Frontal cortex (tissue), 4 donors: Measurements from ENCODE around the gene LMNA. TPM values are rescaled to one million over a fixed set of nuclear protein-coding genes. Genes with fewer than 3 reads are reported as not detected.
"Not testable (repeated sequence)": the region's sequence is repeated elsewhere in the genome, so short reads cannot be mapped to it uniquely, and the experiment has no call there.

Experiments
- DNase-seq, 2 donors: peaks; one replicate each; pipeline ENCODE4 v3.0.0; 2012; ENCODE audit warnings: low spot score in 2 of 2
- FAIRE-seq: peaks from 2 replicates; lab custom pipeline; 2012; peaks lifted over from hg19 to GRCh38; lab: Jason Lieb, UNC
- total RNA-seq: library from RNA; depleted of rRNA; stranded (reverse); fragments of >200 nt; gene quantifications from one replicate; pipeline ENCODE4 v1.2.3, GENCODE V29; 2014
- donor health status: control.
- donor health status: control.
- donor health status: control.

LMNA gene
- total RNA-seq, 1 donor from 2014 or later: 14.3 TPM

DNA sequence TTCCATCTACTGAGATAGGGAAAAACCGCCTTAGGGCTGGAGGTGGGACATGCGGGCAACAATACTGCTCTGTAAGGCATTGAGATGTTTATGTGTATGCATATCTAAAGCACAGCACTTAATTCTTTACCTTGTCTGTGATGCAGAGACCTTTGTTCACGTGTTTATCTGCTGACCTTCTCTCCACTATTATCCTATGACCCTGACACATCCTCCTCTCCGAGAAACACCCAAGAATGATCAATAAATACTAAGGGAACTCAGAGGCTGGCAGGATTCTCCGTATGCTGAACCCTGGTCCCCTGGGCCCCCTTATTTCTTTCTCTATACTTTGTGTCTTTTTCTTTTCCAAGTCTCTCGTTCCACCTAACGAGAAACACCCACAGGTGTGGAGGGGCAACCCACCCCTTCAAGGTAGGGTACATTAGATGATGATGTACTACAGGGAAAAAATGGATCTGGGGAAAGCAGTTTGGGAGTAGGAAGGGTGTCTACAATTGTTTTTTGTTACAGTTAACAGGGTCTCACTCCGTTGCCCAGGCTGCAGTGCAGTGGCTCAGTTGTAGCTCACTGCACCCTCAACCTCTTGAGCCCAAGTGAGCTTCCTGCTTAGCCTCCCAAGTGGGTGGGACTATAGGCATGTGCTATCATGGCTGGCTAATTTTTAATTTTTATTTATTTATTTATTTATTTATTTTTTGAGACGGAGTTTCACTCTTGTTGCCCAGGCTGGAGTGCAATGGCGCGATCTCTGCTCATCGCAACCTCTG is 67.7 kb downstream of the LMNA start:
- not testable (repeated sequence) for FAIRE-seq, DNase-seq

DNA sequence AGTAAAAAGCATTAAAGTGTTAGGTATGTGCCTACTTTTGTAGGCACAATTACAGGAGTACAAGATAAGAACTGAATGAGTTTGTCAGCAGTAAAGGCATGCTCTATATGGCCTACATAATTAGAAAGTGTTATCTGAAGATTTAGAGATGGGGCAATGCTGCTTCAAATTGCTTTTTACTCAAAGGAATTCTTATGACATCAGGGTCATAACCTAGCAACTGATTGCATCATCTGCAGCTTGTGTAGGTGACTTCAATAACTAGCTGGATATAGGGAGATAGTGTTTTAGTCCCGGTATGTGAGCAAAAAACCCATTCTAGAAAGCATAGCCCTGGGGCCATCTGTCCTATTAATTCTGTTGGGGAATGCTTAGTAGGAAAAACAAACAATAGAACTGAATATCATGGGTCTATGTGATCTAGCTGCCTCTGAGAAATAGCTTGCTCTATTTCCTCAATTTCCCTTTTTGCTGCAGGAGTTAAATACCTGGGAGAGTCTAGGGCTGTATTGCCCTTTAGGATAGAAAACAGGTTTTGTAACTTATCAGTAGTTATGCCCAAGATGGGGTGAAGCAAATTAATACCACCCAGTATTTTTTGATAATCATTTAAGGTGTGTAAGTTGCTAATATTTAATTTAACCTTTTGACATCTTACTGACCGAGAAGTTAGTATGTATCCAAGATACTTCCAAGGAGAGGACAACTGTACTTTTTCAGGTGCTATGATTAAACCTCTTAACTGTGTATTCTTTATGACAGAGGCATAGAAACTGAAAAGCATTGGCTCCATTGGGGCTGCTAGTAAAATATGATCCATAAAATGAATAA is 72.1 kb downstream of the LMNA start:
- FAIRE-seq, DNase-seq: not testable (repeated sequence)

Other genes with a start within 250 kb of the LMNA start
- 33.8 TPM for gene RIT1, start 203.4 kb upstream of the LMNA start, total RNA-seq
- gene KHDC4, start 180.3 kb upstream of the LMNA start, total RNA-seq: 30.6 TPM
- not detected for gene RXFP4, start 173.1 kb upstream of the LMNA start, total RNA-seq
- 99.5 TPM for gene ARHGEF2, start 136.2 kb upstream of the LMNA start, total RNA-seq
- 230 TPM for gene SSR2, start 93.8 kb upstream of the LMNA start, total RNA-seq
- gene UBQLN4, start 60.9 kb upstream of the LMNA start, total RNA-seq: 28.5 TPM
- 36.3 TPM for gene LAMTOR2, start 59.9 kb upstream of the LMNA start, total RNA-seq
- not detected for gene RAB25, start 53.6 kb upstream of the LMNA start, total RNA-seq
- 43.2 TPM for gene MEX3A, start 32.2 kb upstream of the LMNA start, total RNA-seq
- gene SEMA4A, start 38.9 kb downstream of the LMNA start, total RNA-seq: 22.0 TPM
- 8.6 TPM for gene SLC25A44, start 79.4 kb downstream of the LMNA start, total RNA-seq
- 26.5 TPM for gene PMF1, start 98.3 kb downstream of the LMNA start, total RNA-seq
- not detected for gene BGLAP, start 127.5 kb downstream of the LMNA start, total RNA-seq
- 7.7 TPM for gene PAQR6, start 133.3 kb downstream of the LMNA start, total RNA-seq
- 27.3 TPM for gene SMG5, start 168.1 kb downstream of the LMNA start, total RNA-seq
- 0.41 TPM for gene TMEM79, start 169.6 kb downstream of the LMNA start, total RNA-seq
- 7.3 TPM for gene GLMP, start 181.0 kb downstream of the LMNA start, total RNA-seq
- gene VHLL, start 184.6 kb downstream of the LMNA start, total RNA-seq: 0.82 TPM
- gene CCT3, start 223.6 kb downstream of the LMNA start, total RNA-seq: 355 TPM
- gene TSACC, start 223.8 kb downstream of the LMNA start, total RNA-seq: not detected